ENCODE results near the gene TANC1. TPM values are rescaled to one million over a fixed set of nuclear protein-coding genes. Genes with fewer than 3 reads are reported as not detected.

Gene TANC1
- total RNA-seq, 1 donor from 2014 or later, result 45.0 TPM

- no peaks in the 10 kb centered on the region for H3K79me2 ChIP-seq (ENCODE audit: insufficient read depth, low read length)
- DNase-seq (ENCODE audit: low read depth) (peak; percentile 44), FAIRE-seq (no peak)
- peak overlapping the region; percentile 81 for H3K27ac ChIP-seq (ENCODE audit: low read depth, low read length)
- H3K27me3 ChIP-seq (ENCODE audit: insufficient read depth, low read length), result no peaks in the 10 kb centered on the region
- TF ChIP-seq EZH2 (IDR thresholded peaks at IDR 0.05; ENCODE audit: insufficient read depth, low read length), result no peak
- TF ChIP-seq, protein P1, sequence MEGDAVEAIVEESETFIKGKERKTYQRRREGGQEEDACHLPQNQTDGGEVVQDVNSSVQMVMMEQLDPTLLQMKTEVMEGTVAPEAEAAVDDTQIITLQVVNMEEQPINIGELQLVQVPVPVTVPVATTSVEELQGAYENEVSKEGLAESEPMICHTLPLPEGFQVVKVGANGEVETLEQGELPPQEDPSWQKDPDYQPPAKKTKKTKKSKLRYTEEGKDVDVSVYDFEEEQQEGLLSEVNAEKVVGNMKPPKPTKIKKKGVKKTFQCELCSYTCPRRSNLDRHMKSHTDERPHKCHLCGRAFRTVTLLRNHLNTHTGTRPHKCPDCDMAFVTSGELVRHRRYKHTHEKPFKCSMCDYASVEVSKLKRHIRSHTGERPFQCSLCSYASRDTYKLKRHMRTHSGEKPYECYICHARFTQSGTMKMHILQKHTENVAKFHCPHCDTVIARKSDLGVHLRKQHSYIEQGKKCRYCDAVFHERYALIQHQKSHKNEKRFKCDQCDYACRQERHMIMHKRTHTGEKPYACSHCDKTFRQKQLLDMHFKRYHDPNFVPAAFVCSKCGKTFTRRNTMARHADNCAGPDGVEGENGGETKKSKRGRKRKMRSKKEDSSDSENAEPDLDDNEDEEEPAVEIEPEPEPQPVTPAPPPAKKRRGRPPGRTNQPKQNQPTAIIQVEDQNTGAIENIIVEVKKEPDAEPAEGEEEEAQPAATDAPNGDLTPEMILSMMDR (IDR thresholded peaks at IDR 0.05; ENCODE audit: insufficient read depth, low read depth, low read length), result no peak
- H3K4me1 ChIP-seq (ENCODE audit: insufficient read depth, low read length), result peaks cover 25% of the 10 kb centered on the region
- Mint-ChIP-seq H3K27me3 (ENCODE audit: low read depth, unreplicated experiment) (no peaks in the 10 kb centered on the region), H3K4me3 (ENCODE audit: unreplicated experiment) (no peak overlapping the region), H3K9me3 (ENCODE audit: unreplicated experiment) (no peaks in the 10 kb centered on the region), H3K4me1 (ENCODE audit: low read depth, unreplicated experiment) (peaks cover 27% of the 10 kb centered on the region), H3K36me3 (ENCODE audit: low read depth, unreplicated experiment) (peaks cover 21% of the 10 kb centered on the region), H3K27ac (ENCODE audit: unreplicated experiment) (peak overlapping the region; percentile 53)
- no peaks in the 10 kb centered on the region for H3K9me3 ChIP-seq (ENCODE audit: insufficient read depth, low read depth, low read length)
- H4K20me1 ChIP-seq (ENCODE audit: insufficient read depth, low read length), result peaks cover 2% of the 10 kb centered on the region
- no peak overlapping the region for H3K4me2 ChIP-seq (ENCODE audit: low read length)
- H3K4me3 ChIP-seq (ENCODE audit: insufficient read depth, low read depth, low read length), result no peak overlapping the region
- H3K9ac ChIP-seq (ENCODE audit: low read length), result no peak overlapping the region
- peaks cover 15% of the 10 kb centered on the region for H3K36me3 ChIP-seq (ENCODE audit: insufficient read depth, low read length)
- no peak overlapping the region for H2AFZ ChIP-seq (ENCODE audit: low read depth, low read length)
Measured at GRCh38 chr2:159200498-159200897, 232.1 kb downstream of the TANC1 start.

DNA sequence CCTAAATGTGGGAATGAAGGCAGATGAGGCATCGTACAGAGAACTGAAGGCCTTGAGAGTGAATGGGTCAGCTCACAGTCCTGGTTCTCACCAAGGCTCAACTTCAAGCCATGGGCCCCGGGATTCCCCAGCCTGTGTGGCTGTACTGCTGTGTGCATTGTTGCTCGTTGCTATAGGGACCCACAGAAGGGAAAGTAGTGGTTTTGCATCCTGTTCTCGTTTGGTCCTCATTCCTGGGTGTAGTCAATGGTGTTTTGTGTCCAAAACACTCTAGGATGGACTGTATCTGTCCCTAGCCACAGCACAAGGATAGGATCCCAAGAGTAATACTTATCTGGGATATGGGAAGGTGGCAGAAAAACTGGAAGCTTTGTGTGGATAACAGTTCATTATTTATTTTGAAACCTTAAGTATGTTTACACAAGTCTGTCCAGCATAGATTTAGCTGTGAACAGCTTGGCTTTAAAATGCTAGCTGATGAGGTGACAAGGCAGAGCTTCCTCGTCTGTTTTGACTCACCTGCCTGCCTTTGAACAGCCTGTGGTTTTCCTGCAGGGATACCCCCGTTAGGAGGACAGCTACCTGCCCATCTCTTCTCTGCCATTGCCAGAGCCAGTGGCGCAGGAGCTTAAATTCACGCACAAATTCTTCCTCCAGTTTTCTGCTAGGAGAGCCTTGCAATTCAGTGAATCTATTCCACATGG is 233.1 kb downstream of the TANC1 start:
- peaks cover 16% of the 10 kb centered on the region for H3K36me3 ChIP-seq (ENCODE audit: insufficient read depth, low read length)
- H3K27me3 Mint-ChIP-seq (ENCODE audit: low read depth, unreplicated experiment), result no peaks in the 10 kb centered on the region
- H3K4me3 ChIP-seq (ENCODE audit: insufficient read depth, low read depth, low read length), result no peak overlapping the region
- no peak overlapping the region for H3K4me3 Mint-ChIP-seq (ENCODE audit: unreplicated experiment)
- no peaks in the 10 kb centered on the region for H3K79me2 ChIP-seq (ENCODE audit: insufficient read depth, low read length)
- peak overlapping the region; percentile 47 for H3K27ac Mint-ChIP-seq (ENCODE audit: unreplicated experiment)
- no peak for TF ChIP-seq EZH2 (IDR thresholded peaks at IDR 0.05; ENCODE audit: insufficient read depth, low read length)
- TF ChIP-seq, protein P1 (IDR thresholded peaks at IDR 0.05; ENCODE audit: insufficient read depth, low read depth, low read length), result no peak
- no peaks in the 10 kb centered on the region for H3K27me3 ChIP-seq (ENCODE audit: insufficient read depth, low read length)
- peaks cover 27% of the 10 kb centered on the region for H3K36me3 Mint-ChIP-seq (ENCODE audit: low read depth, unreplicated experiment)
- H3K4me1 ChIP-seq (ENCODE audit: insufficient read depth, low read length), result peaks cover 25% of the 10 kb centered on the region
- H3K9ac ChIP-seq (ENCODE audit: low read length), result peak overlapping the region; percentile 64
- FAIRE-seq (no peak), DNase-seq (ENCODE audit: low read depth) (no peak)
- H3K4me2 ChIP-seq (ENCODE audit: low read length), result peak overlapping the region; percentile 64
- H3K4me1 Mint-ChIP-seq (ENCODE audit: low read depth, unreplicated experiment), result peaks cover 27% of the 10 kb centered on the region
- peaks cover 5% of the 10 kb centered on the region for H4K20me1 ChIP-seq (ENCODE audit: insufficient read depth, low read length)
- H3K9me3 Mint-ChIP-seq (ENCODE audit: unreplicated experiment), result no peaks in the 10 kb centered on the region
- H3K9me3 ChIP-seq (ENCODE audit: insufficient read depth, low read depth, low read length), result no peaks in the 10 kb centered on the region
- peak overlapping the region; percentile 81 for H3K27ac ChIP-seq (ENCODE audit: low read depth, low read length)
- H2AFZ ChIP-seq (ENCODE audit: low read depth, low read length), result no peak overlapping the region

DNA sequence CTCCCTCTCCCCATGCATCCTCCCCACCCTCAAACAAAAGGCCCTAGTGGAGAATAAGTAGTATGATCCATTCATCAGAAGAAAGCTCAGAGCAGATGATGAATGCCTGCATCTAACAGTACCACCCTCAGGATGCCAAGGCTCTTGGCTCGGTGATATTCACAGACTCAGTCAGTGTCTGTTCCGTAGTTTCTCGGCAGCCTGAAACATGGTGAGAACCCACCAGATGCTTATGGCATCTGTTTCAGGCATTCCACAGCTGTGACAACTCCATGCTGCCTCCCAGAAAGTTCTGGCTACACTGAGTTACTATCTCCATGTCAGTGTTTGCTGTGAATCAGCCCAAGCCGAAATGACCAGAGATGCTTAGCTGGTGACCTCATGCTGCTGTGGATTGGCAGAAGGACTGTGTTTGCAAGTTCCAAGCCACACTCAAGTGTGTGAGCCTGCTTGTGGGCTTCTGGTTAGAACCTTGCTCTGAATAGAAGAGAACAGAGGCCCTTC is 234.2 kb downstream of the TANC1 start:
- Histone ChIP-seq H2AFZ (ENCODE audit: low read depth, low read length) (no peak overlapping the region), H3K4me1 (ENCODE audit: insufficient read depth, low read length) (peaks cover 25% of the 10 kb centered on the region), H3K79me2 (ENCODE audit: insufficient read depth, low read length) (no peaks in the 10 kb centered on the region), H3K9ac (ENCODE audit: low read length) (peak overlapping the region; percentile 64), H3K4me3 (ENCODE audit: insufficient read depth, low read depth, low read length) (peak overlapping the region; percentile 2), H4K20me1 (ENCODE audit: insufficient read depth, low read length) (peaks cover 5% of the 10 kb centered on the region), H3K27me3 (ENCODE audit: insufficient read depth, low read length) (no peaks in the 10 kb centered on the region), H3K9me3 (ENCODE audit: insufficient read depth, low read depth, low read length) (no peaks in the 10 kb centered on the region), H3K36me3 (ENCODE audit: insufficient read depth, low read length) (peaks cover 15% of the 10 kb centered on the region), H3K4me2 (ENCODE audit: low read length) (peak overlapping the region; percentile 64), H3K27ac (ENCODE audit: low read depth, low read length) (peak overlapping the region; percentile 81)
- no peak for TF ChIP-seq EZH2 (IDR thresholded peaks at IDR 0.05; ENCODE audit: insufficient read depth, low read length)
- TF ChIP-seq, protein P1 (IDR thresholded peaks at IDR 0.05; ENCODE audit: insufficient read depth, low read depth, low read length), result peak; percentile 22
- no peaks in the 10 kb centered on the region for H3K27me3 Mint-ChIP-seq (ENCODE audit: low read depth, unreplicated experiment)
- peak overlapping the region; percentile 90 for H3K27ac Mint-ChIP-seq (ENCODE audit: unreplicated experiment)
- no peaks in the 10 kb centered on the region for H3K9me3 Mint-ChIP-seq (ENCODE audit: unreplicated experiment)
- peak; percentile 95 for FAIRE-seq
- H3K4me1 Mint-ChIP-seq (ENCODE audit: low read depth, unreplicated experiment), result peaks cover 29% of the 10 kb centered on the region
- H3K36me3 Mint-ChIP-seq (ENCODE audit: low read depth, unreplicated experiment), result peaks cover 30% of the 10 kb centered on the region
- peak; percentile 100 for DNase-seq (ENCODE audit: low read depth)
- no peak overlapping the region for H3K4me3 Mint-ChIP-seq (ENCODE audit: unreplicated experiment)

Measured in astrocyte (in vitro differentiated cells and primary cell).